HL-60/S4 treated with retinoic acid at 250 ng/mL for 4 days and 3 days (cell line): ENCODE results near the gene WASL.
"Not testable (repeated sequence)": the region's sequence is repeated elsewhere in the genome, so short reads cannot be mapped to it uniquely, and the experiment has no call there.

Experiments
- in situ Hi-C: fragments of 300-500 bp; cut with MboI; formaldehyde crosslinking; loops from 2 replicates; pipeline ENCODE4 v1.7.0; 2022; ENCODE audit warnings: low sequenced_read_pairs

The WASL gene

GRCh38 chr7:123748734-123749536 lies at the start of gene WASL:
Gene WASL (minus strand): TSS chr7:123749003. CDS start chr7:123748734, 269 bp downstream.
- in situ Hi-C loops = no loop called here

- in situ Hi-C loops = no loop called here
Observed at GRCh38 chr7:123797673-123798531, 49.1 kb upstream of the WASL start.

GRCh38 chr7:123796568-123796967 lies 47.8 kb upstream of the WASL start:
- in situ Hi-C loops = no loop called here

- in situ Hi-C loops = no loop called here
Observed at GRCh38 chr7:123795917-123796316, 47.1 kb upstream of the WASL start.

GRCh38 chr7:123795116-123795515 lies 46.3 kb upstream of the WASL start:
- in situ Hi-C loops = not testable (repeated sequence)

- in situ Hi-C loops = no loop called here
Observed at GRCh38 chr7:123792547-123792946, 43.7 kb upstream of the WASL start.

- in situ Hi-C loops = no loop called here
Observed at GRCh38 chr7:123791001-123791400, 42.2 kb upstream of the WASL start.

GRCh38 chr7:123789817-123790216 lies 41.0 kb upstream of the WASL start:
- in situ Hi-C loops = no loop called here

- in situ Hi-C loops = no loop called here
Observed at GRCh38 chr7:123789206-123789784, 40.5 kb upstream of the WASL start.

- in situ Hi-C loops = no loop called here
Observed at GRCh38 chr7:123788584-123788983, 39.8 kb upstream of the WASL start.

GRCh38 chr7:123787220-123788007 lies 38.6 kb upstream of the WASL start:
- in situ Hi-C loops = no loop called here

- in situ Hi-C loops = no loop called here
Observed at GRCh38 chr7:123784263-123784662, 35.5 kb upstream of the WASL start.

- in situ Hi-C loops = no loop called here
Observed at GRCh38 chr7:123783820-123784219, 35.0 kb upstream of the WASL start.

- in situ Hi-C loops = no loop called here
Observed at GRCh38 chr7:123782071-123782798, 33.4 kb upstream of the WASL start.

GRCh38 chr7:123780472-123780871 lies 31.7 kb upstream of the WASL start:
- in situ Hi-C loops = not testable (repeated sequence)

- in situ Hi-C loops = no loop called here
Observed at GRCh38 chr7:123774496-123774895, 25.7 kb upstream of the WASL start.

- in situ Hi-C loops = no loop called here
Observed at GRCh38 chr7:123773481-123773880, 24.7 kb upstream of the WASL start.

GRCh38 chr7:123772652-123773051 lies 23.8 kb upstream of the WASL start:
- in situ Hi-C loops = no loop called here

GRCh38 chr7:123771846-123772245 lies 23.0 kb upstream of the WASL start:
- in situ Hi-C loops = no loop called here

GRCh38 chr7:123771256-123771655 lies 22.5 kb upstream of the WASL start:
- in situ Hi-C loops = no loop called here
